ENCODE data around the gene MS4A4E. TPM values are rescaled to one million over a fixed set of nuclear protein-coding genes. Genes with fewer than 3 reads are reported as not detected.
"Not testable (repeated sequence)": the region's sequence is repeated elsewhere in the genome, so short reads cannot be mapped to it uniquely, and the experiment has no call there.

Gene MS4A4E
- total RNA-seq, 1 donor from 2014 or later: not detected

GRCh38 chr11:60206616-60207015 lies 36.3 kb downstream of the MS4A4E start:
- H3K36me3 Mint-ChIP-seq: no peaks in the 10 kb centered on the region

GRCh38 chr11:60204922-60205321 lies 38.0 kb downstream of the MS4A4E start:
- no peak for TF ChIP-seq CTCF (conservative IDR thresholded peaks at IDR 0.05)
- Mint-ChIP-seq H3K4me3 (no peak overlapping the region), H3K27me3 (no peaks in the 10 kb centered on the region), H3K36me3 (no peaks in the 10 kb centered on the region), H3K27ac (no peak overlapping the region), H3K4me1 (ENCODE audit: unreplicated experiment) (no peaks in the 10 kb centered on the region), H3K9me3 (no peaks in the 10 kb centered on the region)
- DNase-seq (ENCODE audit: extremely low spot score, unreplicated experiment): no peak

More at GRCh38 chr11:60206616-60207015, 36.3 kb downstream of the MS4A4E start:
- Mint-ChIP-seq H3K27me3 (no peaks in the 10 kb centered on the region), H3K27ac (no peak overlapping the region), H3K4me1 (ENCODE audit: unreplicated experiment) (no peaks in the 10 kb centered on the region), H3K4me3 (no peak overlapping the region), H3K9me3 (no peaks in the 10 kb centered on the region)
- TF ChIP-seq CTCF (conservative IDR thresholded peaks at IDR 0.05): no peak
- DNase-seq (ENCODE audit: extremely low spot score, unreplicated experiment): no peak

- not testable (repeated sequence) for H3K36me3 Mint-ChIP-seq; H3K4me3 Mint-ChIP-seq; H3K27me3 Mint-ChIP-seq; DNase-seq (ENCODE audit: extremely low spot score, unreplicated experiment); H3K9me3 Mint-ChIP-seq; H3K4me1 Mint-ChIP-seq (ENCODE audit: unreplicated experiment); H3K27ac Mint-ChIP-seq
Measured at GRCh38 chr11:60201334-60201733, 41.6 kb downstream of the MS4A4E start.

- no peak overlapping the region for H3K4me3 Mint-ChIP-seq
- no peaks in the 10 kb centered on the region for H3K27me3 Mint-ChIP-seq
- no peaks in the 10 kb centered on the region for H3K36me3 Mint-ChIP-seq
- DNase-seq (ENCODE audit: extremely low spot score, unreplicated experiment): no peak
- no peaks in the 10 kb centered on the region for H3K9me3 Mint-ChIP-seq
- no peak overlapping the region for H3K27ac Mint-ChIP-seq
- H3K4me1 Mint-ChIP-seq (ENCODE audit: unreplicated experiment): peaks cover 5% of the 10 kb centered on the region
- no peak for TF ChIP-seq CTCF (conservative IDR thresholded peaks at IDR 0.05)
Measured at GRCh38 chr11:60197442-60197841, 45.5 kb downstream of the MS4A4E start.

GRCh38 chr11:60195923-60196368 lies 47.0 kb downstream of the MS4A4E start:
- Mint-ChIP-seq H3K4me3 (no peak overlapping the region), H3K36me3 (no peaks in the 10 kb centered on the region), H3K4me1 (ENCODE audit: unreplicated experiment) (peaks cover 5% of the 10 kb centered on the region), H3K27me3 (no peaks in the 10 kb centered on the region), H3K27ac (no peak overlapping the region), H3K9me3 (no peaks in the 10 kb centered on the region)
- no peak for DNase-seq (ENCODE audit: extremely low spot score, unreplicated experiment)
- TF ChIP-seq CTCF (conservative IDR thresholded peaks at IDR 0.05): no peak

GRCh38 chr11:60194511-60194910 lies 48.4 kb downstream of the MS4A4E start:
- Mint-ChIP-seq H3K36me3 (no peaks in the 10 kb centered on the region), H3K4me1 (ENCODE audit: unreplicated experiment) (peaks cover 5% of the 10 kb centered on the region), H3K4me3 (no peak overlapping the region), H3K9me3 (no peaks in the 10 kb centered on the region), H3K27me3 (no peaks in the 10 kb centered on the region), H3K27ac (no peak overlapping the region)
- DNase-seq (ENCODE audit: extremely low spot score, unreplicated experiment): no peak
- no peak for TF ChIP-seq CTCF (conservative IDR thresholded peaks at IDR 0.05)
